ENCODE measurements around the gene CDH9.

CDH9 gene

DNA sequence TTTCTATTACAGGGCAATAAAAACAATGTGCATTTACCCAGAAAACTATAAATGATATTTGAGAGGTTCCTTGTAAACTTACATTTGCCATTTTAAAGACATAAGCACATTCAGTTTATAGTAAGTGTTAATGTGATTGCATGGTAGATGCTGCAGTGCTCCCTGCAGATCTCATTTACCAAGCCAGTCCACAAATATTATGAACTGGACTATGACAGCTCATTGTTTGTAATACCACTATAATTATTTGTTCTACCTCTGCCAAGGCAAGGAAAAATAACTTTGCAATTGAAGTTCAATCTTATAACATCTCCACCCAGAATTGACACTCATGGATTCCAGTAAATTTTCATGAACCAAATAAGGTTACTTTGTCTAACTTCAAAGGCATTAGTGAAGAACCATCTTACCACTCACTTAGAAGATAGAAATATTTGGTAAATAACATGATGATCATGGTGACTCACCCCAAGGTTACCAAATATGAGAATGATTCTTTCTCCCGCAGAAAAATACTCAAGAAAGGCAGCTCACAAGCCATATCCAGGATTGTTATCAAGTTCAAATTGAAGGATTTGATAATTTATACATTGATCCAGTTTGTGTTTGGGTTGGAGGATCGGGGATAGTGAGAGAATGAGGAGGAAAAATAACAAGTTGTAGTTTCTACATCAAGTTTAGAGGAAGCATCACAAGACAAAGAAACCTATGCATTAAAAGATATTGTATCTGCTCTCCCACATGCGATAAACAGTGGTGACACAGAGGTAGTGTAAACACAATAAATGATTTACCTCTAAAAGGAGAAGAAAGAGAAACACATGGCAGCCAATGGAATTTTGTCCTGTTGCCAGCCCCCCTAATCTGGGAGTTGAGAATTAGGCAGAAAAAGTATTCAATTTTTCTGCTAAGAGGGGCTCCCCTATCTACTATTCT, 29.5 kb downstream of the CDH9 start:
- Mint-ChIP-seq H3K9me3 (peaks cover 6% of the 10 kb centered on the region), H3K4me3 (no peak overlapping the region), H3K27me3 (no peaks in the 10 kb centered on the region), H3K4me1 (no peaks in the 10 kb centered on the region), H3K36me3 (no peaks in the 10 kb centered on the region), H3K27ac (no peak overlapping the region)
- ATAC-seq = no peak

DNA sequence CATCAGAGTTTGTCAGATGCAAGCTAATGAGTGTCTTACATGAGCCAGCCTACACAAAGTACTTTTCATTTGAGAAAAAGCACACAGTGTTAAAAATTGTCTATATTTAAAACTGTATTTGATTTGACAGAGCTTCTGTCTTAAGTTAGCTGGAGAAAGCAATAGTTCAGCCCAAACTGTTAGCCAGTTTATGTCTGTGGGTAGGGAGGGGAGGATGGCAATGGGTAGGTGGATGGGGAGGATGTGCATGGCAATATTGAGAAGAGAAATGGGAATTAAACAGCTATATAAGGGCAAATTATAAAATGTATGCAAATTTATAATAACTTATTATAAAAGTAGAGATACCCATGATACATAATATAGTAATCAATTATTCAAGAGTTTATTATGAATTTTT, 31.3 kb downstream of the CDH9 start:
- Mint-ChIP-seq H3K27me3 (no peaks in the 10 kb centered on the region), H3K27ac (no peak overlapping the region), H3K9me3 (peaks cover 6% of the 10 kb centered on the region), H3K36me3 (no peaks in the 10 kb centered on the region), H3K4me1 (no peaks in the 10 kb centered on the region), H3K4me3 (no peak overlapping the region)
- no peak for ATAC-seq

DNA sequence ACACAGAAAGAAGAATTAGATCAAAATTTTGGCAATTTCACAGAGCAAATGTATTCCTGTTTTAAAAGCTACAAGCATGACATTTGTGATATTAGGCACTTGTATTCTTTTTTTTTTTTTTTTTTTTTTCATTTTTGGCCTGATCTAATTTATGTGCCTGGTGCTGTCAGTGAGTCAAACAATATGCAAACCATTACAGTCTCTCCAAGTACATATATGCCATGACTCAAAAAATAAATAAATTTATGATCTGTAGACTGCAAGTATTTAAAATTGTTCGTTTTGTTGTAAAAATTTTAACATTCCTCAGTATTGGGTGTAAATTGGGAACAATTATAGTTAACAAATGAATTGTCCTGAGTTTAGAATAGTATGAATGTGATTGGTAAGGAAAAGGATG, 51.4 kb downstream of the CDH9 start:
- no peaks in the 10 kb centered on the region for H3K36me3 Mint-ChIP-seq
- no peaks in the 10 kb centered on the region for H3K27me3 Mint-ChIP-seq
- H3K4me3 Mint-ChIP-seq = no peak overlapping the region
- H3K27ac Mint-ChIP-seq = no peak overlapping the region
- H3K9me3 Mint-ChIP-seq = peaks cover 9% of the 10 kb centered on the region
- no peaks in the 10 kb centered on the region for H3K4me1 Mint-ChIP-seq
- ATAC-seq = no peak

DNA sequence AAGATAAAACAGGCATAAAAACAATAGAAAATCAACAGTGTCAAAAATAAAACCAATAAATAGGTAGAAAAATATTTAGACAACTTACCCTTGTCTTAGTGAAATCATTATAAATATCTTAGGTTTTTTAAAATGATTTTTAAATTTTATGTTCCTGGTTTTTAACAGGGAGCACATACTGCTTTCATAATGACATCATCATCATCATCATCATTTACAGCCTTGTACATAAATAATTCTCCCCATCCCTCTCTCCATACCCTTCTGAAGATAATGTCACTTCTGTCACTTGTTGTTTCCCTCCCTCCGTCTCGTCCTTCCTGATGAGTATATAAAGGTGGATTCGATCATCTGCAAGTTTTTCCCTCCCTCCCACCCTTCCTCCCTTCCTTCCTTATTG, 56.6 kb downstream of the CDH9 start:
- no peak overlapping the region for H3K27ac Mint-ChIP-seq
- H3K9me3 Mint-ChIP-seq = peaks cover 6% of the 10 kb centered on the region
- ATAC-seq = no peak
- H3K4me3 Mint-ChIP-seq = no peak overlapping the region
- no peaks in the 10 kb centered on the region for H3K4me1 Mint-ChIP-seq
- no peaks in the 10 kb centered on the region for H3K27me3 Mint-ChIP-seq
- H3K36me3 Mint-ChIP-seq = no peaks in the 10 kb centered on the region

DNA sequence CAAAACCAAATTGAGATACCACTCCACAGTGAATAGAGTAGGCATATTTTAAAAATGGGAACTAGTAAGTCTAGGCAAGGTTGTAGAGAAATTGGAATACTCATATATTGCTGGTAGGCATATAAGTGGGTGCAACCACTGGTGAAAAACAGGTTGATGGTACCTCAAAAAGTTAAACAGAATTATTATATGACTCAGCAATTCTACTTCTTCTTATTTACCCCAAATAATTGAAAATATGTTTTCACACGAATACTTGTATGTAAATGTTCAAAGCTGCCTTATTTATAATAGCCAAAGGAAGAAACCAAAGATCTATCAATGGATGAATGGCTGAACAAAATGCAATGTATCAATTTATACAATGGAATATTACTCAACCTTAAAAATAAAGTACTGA, 79.1 kb downstream of the CDH9 start:
- H3K4me1 Mint-ChIP-seq = no peaks in the 10 kb centered on the region
- H3K9me3 Mint-ChIP-seq = peaks cover 10% of the 10 kb centered on the region
- ATAC-seq = no peak
- no peaks in the 10 kb centered on the region for H3K36me3 Mint-ChIP-seq
- no peak overlapping the region for H3K4me3 Mint-ChIP-seq
- H3K27me3 Mint-ChIP-seq = no peaks in the 10 kb centered on the region
- H3K27ac Mint-ChIP-seq = no peak overlapping the region

DNA sequence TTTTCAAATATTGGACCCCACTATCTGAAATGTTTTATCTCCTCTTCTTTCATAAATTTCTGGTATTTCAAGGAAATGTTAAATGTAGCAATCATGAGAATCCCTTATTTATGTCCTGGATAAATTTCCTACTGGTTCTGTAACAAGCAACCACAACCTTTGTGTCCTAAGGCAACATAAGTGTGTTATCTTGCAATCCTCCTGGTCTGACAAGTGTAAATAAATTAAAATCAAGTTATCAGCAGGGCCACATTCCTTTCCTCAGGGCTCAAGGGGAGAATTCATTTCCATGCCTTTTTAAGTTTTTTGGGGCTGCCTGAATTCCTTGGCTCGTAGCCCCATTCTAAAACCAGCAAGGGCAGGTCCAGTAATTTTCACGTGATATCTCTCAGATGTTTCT, 83.2 kb downstream of the CDH9 start:
- Mint-ChIP-seq H3K36me3 (no peaks in the 10 kb centered on the region), H3K27ac (no peak overlapping the region), H3K4me1 (no peaks in the 10 kb centered on the region), H3K4me3 (no peak overlapping the region), H3K27me3 (no peaks in the 10 kb centered on the region), H3K9me3 (peaks cover 10% of the 10 kb centered on the region)
- no peak for ATAC-seq

DNA sequence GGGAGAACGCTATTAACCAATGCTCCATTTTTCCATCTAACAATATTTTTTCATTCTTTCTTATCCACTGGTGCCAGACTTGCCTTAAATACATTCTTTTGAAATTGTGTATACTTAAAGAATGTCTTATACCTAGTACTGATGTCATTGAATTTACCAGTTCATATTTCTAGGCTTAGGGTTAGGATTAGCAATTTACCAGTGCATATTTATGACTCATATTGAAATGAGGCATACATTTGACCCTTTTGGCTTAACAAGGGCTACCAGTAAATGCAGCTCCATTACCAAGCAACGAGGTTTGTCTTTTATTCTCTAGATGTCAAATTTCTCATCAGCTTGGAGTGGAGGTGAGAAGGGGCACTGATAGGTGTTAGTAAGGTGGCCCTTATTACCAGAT, 89.5 kb downstream of the CDH9 start:
- H3K4me3 Mint-ChIP-seq = no peak overlapping the region
- no peaks in the 10 kb centered on the region for H3K27me3 Mint-ChIP-seq
- H3K9me3 Mint-ChIP-seq = peaks cover 3% of the 10 kb centered on the region
- H3K4me1 Mint-ChIP-seq = no peaks in the 10 kb centered on the region
- no peak for ATAC-seq
- H3K27ac Mint-ChIP-seq = no peak overlapping the region
- H3K36me3 Mint-ChIP-seq = no peaks in the 10 kb centered on the region

DNA sequence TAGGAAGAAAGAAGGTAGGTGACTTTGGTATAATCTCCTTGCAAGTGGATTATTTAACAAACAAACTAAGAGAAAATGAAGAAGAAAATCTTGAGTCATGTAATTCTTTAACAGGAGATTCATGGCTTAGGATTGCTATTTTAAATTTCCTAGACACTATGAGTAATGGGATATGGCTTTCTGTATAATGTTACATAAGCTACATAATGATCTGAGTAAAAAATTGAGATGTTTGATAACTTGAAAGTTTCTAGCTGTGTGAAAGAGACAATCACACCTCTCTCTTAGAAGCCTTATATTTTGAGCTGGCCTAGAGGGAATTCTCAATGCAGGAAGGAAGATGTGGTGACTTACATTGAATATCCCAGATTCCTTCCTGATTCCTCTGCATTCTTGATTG, 92.5 kb downstream of the CDH9 start:
- H3K27me3 Mint-ChIP-seq = no peaks in the 10 kb centered on the region
- no peaks in the 10 kb centered on the region for H3K36me3 Mint-ChIP-seq
- no peaks in the 10 kb centered on the region for H3K4me1 Mint-ChIP-seq
- H3K27ac Mint-ChIP-seq = no peak overlapping the region
- H3K4me3 Mint-ChIP-seq = no peak overlapping the region
- no peaks in the 10 kb centered on the region for H3K9me3 Mint-ChIP-seq
- no peak for ATAC-seq

DNA sequence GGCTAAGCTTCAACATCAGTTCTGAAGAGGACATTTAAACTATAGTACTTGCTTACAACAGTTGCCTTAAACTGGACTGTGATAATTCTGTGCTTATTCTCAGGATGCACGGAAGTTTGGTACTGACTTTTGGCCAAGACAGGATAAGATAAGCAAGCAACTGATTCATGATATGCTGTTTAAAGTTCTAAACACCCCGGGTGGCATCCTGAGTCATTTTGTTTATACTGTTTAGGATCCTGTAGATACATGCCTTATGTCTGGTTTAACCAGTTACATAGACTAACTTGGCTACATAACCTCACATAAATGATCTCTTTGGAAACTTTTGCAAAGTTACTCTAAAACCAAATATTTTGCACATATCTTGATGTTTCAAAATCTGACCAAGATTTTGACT, 95.9 kb downstream of the CDH9 start:
- H3K27me3 Mint-ChIP-seq = no peaks in the 10 kb centered on the region
- no peaks in the 10 kb centered on the region for H3K36me3 Mint-ChIP-seq
- H3K4me3 Mint-ChIP-seq = no peak overlapping the region
- no peak for ATAC-seq
- no peak overlapping the region for H3K27ac Mint-ChIP-seq
- no peaks in the 10 kb centered on the region for H3K4me1 Mint-ChIP-seq
- H3K9me3 Mint-ChIP-seq = no peaks in the 10 kb centered on the region

DNA sequence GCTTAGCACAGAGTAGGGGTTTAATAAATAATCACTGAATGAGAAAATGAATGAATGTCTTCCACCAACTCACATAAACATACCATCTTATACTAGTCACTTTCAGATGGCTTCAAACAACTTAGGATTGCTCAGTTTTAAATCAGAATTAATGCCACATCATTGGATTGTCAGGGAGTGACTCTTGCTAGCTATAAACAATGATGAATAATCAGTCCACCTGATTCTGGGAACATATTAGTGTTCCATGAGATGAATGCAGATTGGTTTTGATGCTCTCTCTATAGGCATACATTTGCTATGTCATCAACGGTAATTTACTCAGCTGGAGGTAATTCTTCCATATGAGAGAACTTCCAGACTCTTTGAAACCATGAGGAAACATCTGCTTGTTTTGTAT, 97.4 kb downstream of the CDH9 start:
- no peaks in the 10 kb centered on the region for H3K36me3 Mint-ChIP-seq
- no peak overlapping the region for H3K27ac Mint-ChIP-seq
- no peaks in the 10 kb centered on the region for H3K9me3 Mint-ChIP-seq
- ATAC-seq = no peak
- no peaks in the 10 kb centered on the region for H3K4me1 Mint-ChIP-seq
- no peaks in the 10 kb centered on the region for H3K27me3 Mint-ChIP-seq
- no peak overlapping the region for H3K4me3 Mint-ChIP-seq

DNA sequence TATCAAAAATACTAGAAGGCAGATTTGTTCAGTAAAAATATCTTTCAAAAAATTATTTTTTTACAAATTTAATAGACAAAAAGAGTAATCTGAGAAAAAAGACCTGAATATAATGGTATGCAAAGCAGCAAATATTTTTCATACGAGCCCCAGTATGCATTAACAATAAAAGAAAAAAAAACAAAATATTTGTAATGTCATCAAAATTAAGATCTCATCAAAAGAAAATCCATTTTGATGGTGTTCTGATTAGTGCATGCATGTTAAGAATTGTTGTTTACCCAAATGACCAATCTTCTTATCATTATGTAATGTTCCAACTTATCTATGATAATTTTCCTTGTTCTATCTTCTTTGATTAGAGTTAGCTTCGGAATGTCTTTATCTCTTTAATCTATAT, 106.1 kb downstream of the CDH9 start:
- H3K27me3 Mint-ChIP-seq = no peaks in the 10 kb centered on the region

DNA sequence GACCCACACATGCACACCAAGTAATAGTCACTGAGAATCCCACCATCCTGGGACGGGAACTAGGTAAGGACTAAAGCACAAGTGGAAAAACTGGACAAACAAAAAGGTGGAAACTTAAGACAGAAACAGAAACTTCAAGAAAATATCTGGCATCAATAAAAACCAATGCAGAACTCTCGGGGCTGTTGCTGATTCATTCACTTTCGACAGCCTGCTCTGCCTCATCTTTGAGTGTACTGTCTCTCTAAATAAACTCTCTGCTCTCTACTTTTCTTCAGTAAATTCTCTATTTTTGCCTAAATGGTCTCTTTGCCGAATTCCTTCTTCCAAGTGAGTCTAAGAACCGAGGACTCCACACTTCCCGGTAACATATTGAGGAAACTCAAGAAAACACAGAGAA, 116.9 kb downstream of the CDH9 start:
- no peak for ATAC-seq
- Mint-ChIP-seq H3K27ac (no peak overlapping the region), H3K9me3 (peaks cover 9% of the 10 kb centered on the region), H3K36me3 (no peaks in the 10 kb centered on the region), H3K27me3 (no peaks in the 10 kb centered on the region), H3K4me3 (no peak overlapping the region), H3K4me1 (no peaks in the 10 kb centered on the region)

More for the DNA sequence above, 106.1 kb downstream of the CDH9 start:
- Mint-ChIP-seq H3K36me3 (no peaks in the 10 kb centered on the region), H3K9me3 (peaks cover 7% of the 10 kb centered on the region), H3K27ac (no peak overlapping the region), H3K4me1 (no peaks in the 10 kb centered on the region), H3K4me3 (no peak overlapping the region)
- ATAC-seq = no peak

DNA sequence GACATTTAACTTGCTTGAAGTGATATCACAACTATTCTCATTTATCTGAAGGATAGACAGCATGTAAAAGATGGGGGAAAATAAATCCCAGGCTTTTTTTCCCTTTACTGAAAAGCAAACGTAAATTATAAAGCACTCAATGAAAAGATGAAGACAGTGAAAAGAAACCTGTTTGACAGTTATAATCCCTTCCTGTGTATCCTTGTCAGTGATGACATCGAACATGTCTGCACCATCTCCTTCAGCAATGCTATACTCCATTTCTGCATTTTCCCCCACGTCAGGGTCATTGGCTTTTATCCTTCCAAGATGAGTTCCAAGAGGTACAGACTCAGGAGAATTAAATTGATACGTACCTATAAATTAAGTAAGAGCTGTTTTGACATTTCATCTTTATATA, 134.9 kb downstream of the CDH9 start:
- no peaks in the 10 kb centered on the region for H3K4me1 Mint-ChIP-seq
- no peaks in the 10 kb centered on the region for H3K36me3 Mint-ChIP-seq
- no peaks in the 10 kb centered on the region for H3K27me3 Mint-ChIP-seq
- no peak overlapping the region for H3K27ac Mint-ChIP-seq
- no peak overlapping the region for H3K4me3 Mint-ChIP-seq
- ATAC-seq = no peak
- peaks cover 3% of the 10 kb centered on the region for H3K9me3 Mint-ChIP-seq

DNA sequence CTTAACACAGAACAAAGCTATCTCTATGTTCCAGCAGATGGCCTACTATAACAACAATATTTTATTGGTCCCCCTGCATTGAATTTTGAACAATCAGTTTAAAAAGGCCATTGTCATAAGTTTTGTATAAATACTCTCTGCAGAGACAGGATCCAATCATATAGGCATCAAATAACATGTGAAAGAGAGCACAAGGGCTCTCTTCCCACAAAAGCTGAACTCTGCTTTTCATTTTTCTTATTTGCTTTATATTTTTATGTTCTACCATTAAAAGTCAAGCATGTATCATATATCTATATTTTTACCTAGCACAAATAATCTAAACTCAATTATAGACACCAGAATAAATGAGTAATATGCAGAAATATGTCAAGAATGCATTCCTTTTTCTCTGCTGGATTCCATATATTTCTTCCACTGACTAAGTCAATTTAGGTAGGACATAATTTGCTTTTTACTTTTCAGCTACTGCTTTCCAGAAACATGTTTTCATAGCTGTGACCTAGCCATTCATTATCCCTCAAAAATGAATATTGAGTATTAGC, 143.6 kb downstream of the CDH9 start:
- Mint-ChIP-seq H3K4me1 (no peaks in the 10 kb centered on the region), H3K9me3 (peaks cover 9% of the 10 kb centered on the region), H3K27ac (no peak overlapping the region), H3K27me3 (no peaks in the 10 kb centered on the region), H3K4me3 (no peak overlapping the region), H3K36me3 (no peaks in the 10 kb centered on the region)
- ATAC-seq = no peak

DNA sequence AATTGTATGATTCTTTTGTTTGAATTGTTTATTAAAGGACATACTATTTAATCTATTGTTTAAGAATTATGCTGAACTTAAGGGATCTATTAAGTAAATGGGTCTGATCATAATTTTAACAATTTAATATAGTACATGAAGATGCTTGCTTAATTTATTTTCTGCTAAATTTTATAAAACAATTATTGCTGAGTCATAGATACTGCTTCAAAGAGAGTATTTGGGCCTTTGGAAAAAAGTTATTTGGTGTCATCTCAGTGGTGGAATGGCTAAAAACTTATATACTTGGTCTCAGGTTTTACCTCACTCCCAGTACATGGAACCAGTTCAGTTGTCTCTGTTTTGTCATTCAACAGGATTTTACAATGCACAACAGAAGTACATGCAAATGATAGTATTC, 145.3 kb downstream of the CDH9 start:
- Mint-ChIP-seq H3K4me1 (no peaks in the 10 kb centered on the region), H3K9me3 (peaks cover 6% of the 10 kb centered on the region), H3K4me3 (no peak overlapping the region), H3K36me3 (no peaks in the 10 kb centered on the region), H3K27me3 (no peaks in the 10 kb centered on the region), H3K27ac (no peak overlapping the region)
- no peak for ATAC-seq

DNA sequence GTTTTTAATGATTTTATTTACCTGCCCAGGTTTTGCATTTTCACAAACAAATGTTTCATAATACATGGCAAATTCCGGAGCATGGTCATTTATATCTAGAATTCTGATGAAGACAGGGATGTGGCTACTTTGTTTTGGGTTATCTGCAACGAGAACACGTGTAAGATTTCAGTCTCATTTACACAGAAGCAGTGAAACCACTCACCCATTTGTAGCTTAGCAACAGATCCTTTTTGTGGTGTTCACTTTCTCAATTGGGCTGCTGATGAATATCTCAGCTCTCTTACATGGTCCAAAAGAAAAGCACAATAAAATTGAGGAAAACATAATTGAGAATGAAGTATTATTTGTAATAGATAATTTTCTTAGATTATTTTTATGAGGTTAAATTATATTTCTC, 148.6 kb downstream of the CDH9 start:
- no peaks in the 10 kb centered on the region for H3K27me3 Mint-ChIP-seq
- no peaks in the 10 kb centered on the region for H3K4me1 Mint-ChIP-seq
- peaks cover 5% of the 10 kb centered on the region for H3K9me3 Mint-ChIP-seq
- ATAC-seq = no peak
- H3K4me3 Mint-ChIP-seq = no peak overlapping the region
- no peak overlapping the region for H3K27ac Mint-ChIP-seq
- H3K36me3 Mint-ChIP-seq = no peaks in the 10 kb centered on the region

Measured in stimulated activated memory B cell treated with anti-CD40 and anti-IgM and Interleukin-4, amounts not matched to agents 10 μg/mL and 1 μg/mL and 100 μg/mL, for 72 hours (primary cell).